CD8-positive, alpha-beta memory T cell (primary cell): ENCODE results near the gene PADI1. TPM values are rescaled to one million over a fixed set of nuclear protein-coding genes. Genes with fewer than 3 reads are reported as not detected.

Source experiments
- CTCF ChIA-PET: fragments of 350-600 bp; sonication (Branson Sonifier 250); formaldehyde crosslinking; loops from one replicate; lab custom pipeline; 2021; ENCODE audit warnings: antibody characterized with exemption; lab: Charles Lee
- POLR2A ChIA-PET: fragments of 350-600 bp; sonication (Branson Sonifier 250); formaldehyde crosslinking; loops from one replicate; lab custom pipeline; 2021; ENCODE audit warnings: antibody characterized with exemption; lab: Charles Lee
- DNase-seq, 5 donors: peaks; one replicate each; pipeline versions ENCODE4 v3.0.0 to v3.0.0-alpha.2; 2020 to 2022; ENCODE audit warnings: mixed read lengths in 1 of 5
- H3K27ac ChIP-seq: one replicate; pipeline ENCODE4 v1.7.0; 2013; ENCODE audit warnings: low read depth, mild to moderate bottlenecking, low read length, moderate library complexity
- H3K27me3 ChIP-seq: 2 replicates; pipeline ENCODE4 v1.7.0; 2013; ENCODE audit warnings: low read length, mild to moderate bottlenecking; ENCODE audit not compliant: insufficient read depth, poor library complexity, severe bottlenecking
- H3K36me3 ChIP-seq: 2 replicates; pipeline ENCODE4 v1.7.0; 2013; ENCODE audit warnings: mild to moderate bottlenecking, low read length, moderate library complexity; ENCODE audit not compliant: insufficient read depth
- H3K4me1 ChIP-seq: 2 replicates; pipeline ENCODE4 v1.7.0; 2013; ENCODE audit warnings: mild to moderate bottlenecking, low read length, moderate library complexity; ENCODE audit not compliant: insufficient read depth
- H3K4me3 ChIP-seq: 2 replicates; pipeline ENCODE4 v1.7.0; 2013; ENCODE audit warnings: mild to moderate bottlenecking, low read length
- H3K9me3 ChIP-seq: 2 replicates; pipeline ENCODE4 v1.7.0; 2013; ENCODE audit warnings: mild to moderate bottlenecking, low read length
- H3K27ac Mint-ChIP-seq, 8 donors: one replicate each; pipeline ENCODE4 v1.8.0; 2020 to 2021; ENCODE audit warnings: mixed read lengths in 8 of 8, mild to moderate bottlenecking in 6 of 8, inconsistent platforms in 3 of 8, moderate library complexity in 3 of 8
- H3K27me3 Mint-ChIP-seq, 2 donors: one replicate each; pipeline ENCODE4 v1.8.0; 2020 to 2021; ENCODE audit warnings: mixed read lengths in 2 of 2, mild to moderate bottlenecking in 1 of 2, moderate library complexity in 1 of 2
- H3K36me3 Mint-ChIP-seq, 3 donors: one replicate each; pipeline ENCODE4 v1.8.0; 2020 to 2021; ENCODE audit warnings: mixed read lengths in 3 of 3, inconsistent platforms in 1 of 3, mild to moderate bottlenecking in 1 of 3
- H3K4me1 Mint-ChIP-seq, 3 donors: one replicate each; pipeline ENCODE4 v1.8.0; 2020 to 2021; ENCODE audit warnings: mixed read lengths in 3 of 3, inconsistent platforms in 1 of 3, mild to moderate bottlenecking in 1 of 3
- H3K4me3 Mint-ChIP-seq, 7 donors: one replicate each; pipeline ENCODE4 v1.8.0; 2020 to 2021; ENCODE audit warnings: mixed read lengths in 7 of 7, mild to moderate bottlenecking in 6 of 7, moderate library complexity in 4 of 7, inconsistent platforms in 2 of 7
- H3K9me3 Mint-ChIP-seq, 5 donors: one replicate each; pipeline ENCODE4 v1.8.0; 2020 to 2022; ENCODE audit warnings: mixed read lengths in 5 of 5, mild to moderate bottlenecking in 3 of 5, moderate library complexity in 2 of 5, inconsistent platforms in 1 of 5
- polyA plus RNA-seq: library from polyadenylated mRNA; unstranded; fragments of 300-500 nt; fragmentation: Illumina TruSeq; gene quantifications from one replicate; pipeline ENCODE4 v1.2.3, GENCODE V29; 2021
- total RNA-seq, 2 experiments: library from RNA; stranded (reverse); gene quantifications; one replicate each; pipeline ENCODE4 v1.2.3, GENCODE V29; 2021

The PADI1 gene
- total and polyA plus RNA-seq, 3 experiments from 2014 or later, result not detected

DNA sequence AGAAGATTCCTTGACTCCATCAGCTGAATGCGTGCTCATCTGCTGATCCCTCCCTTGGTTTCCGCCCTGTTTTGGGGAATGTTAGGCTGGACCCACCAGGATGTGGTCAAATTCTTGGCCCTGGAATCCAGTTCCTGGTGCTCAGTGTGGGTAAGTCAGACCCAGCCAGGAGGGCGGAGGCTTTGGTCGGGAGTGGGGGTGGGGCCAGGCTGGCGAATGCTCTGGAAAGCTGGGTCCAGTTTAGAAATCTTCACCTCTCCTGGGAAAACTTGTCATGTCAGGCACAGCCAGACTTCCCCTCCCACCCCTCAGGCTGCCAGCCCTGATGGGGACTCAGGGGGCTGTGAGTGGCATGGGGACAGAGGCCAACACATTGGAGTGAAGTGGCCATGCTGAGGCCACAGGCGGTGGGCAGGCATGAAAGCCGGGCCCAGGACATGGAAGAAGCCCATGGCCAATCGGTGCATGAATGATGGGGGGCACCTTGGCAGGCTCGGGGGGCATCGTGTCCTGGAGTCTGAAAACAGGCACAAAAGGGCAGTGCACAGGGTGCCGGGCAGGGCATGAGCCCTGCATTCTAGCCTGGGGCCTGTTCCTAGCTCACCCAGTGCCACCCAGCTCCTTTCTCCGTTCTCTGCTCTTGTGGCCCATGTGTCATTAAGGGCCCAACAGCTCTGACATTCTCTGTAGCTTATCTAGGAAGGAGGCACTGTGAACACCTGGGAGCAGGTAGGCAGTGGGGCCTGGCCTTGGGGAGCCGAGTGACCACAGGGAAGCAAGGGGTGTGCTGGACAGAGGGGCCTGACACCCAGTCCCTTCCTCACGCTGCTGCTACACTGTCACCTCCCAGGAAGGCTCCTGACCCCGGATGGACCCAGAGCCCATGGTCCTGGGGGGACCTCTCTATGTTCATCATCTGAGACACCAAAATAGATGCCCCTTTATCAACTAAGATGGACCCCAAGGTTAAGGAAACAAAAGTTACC is 14.6 kb upstream of the PADI1 start:
- H3K27ac ChIP-seq, result no peak overlapping the region
- H3K4me3 ChIP-seq, result no peak overlapping the region
- Mint-ChIP-seq H3K27me3 (peaks cover 1 to 15% of the 10 kb centered on the region in 2 donors), H3K27ac (no peak overlapping the region), H3K9me3 (peaks cover 0 to 10% (median 7%) of the 10 kb centered on the region in 5 donors), H3K4me1 (peaks cover 0 to 16% (median 0%) of the 10 kb centered on the region in 3 donors), H3K4me3 (no peak overlapping the region), H3K36me3 (peaks cover 0 to 4% (median 3%) of the 10 kb centered on the region in 3 donors)
- ChIA-PET CTCF (no interaction called here), POLR2A (no interaction called here)
- no peaks in the 10 kb centered on the region for H3K27me3 ChIP-seq
- no peaks in the 10 kb centered on the region for H3K9me3 ChIP-seq
- peaks cover 21% of the 10 kb centered on the region for H3K4me1 ChIP-seq
- no peak for DNase-seq
- no peaks in the 10 kb centered on the region for H3K36me3 ChIP-seq

- Mint-ChIP-seq H3K4me3 (no peak overlapping the region), H3K9me3 (peaks cover 0 to 10% (median 7%) of the 10 kb centered on the region in 5 donors), H3K27ac (no peak overlapping the region), H3K27me3 (peaks cover 1 to 21% of the 10 kb centered on the region in 2 donors), H3K36me3 (peaks cover 0 to 4% (median 3%) of the 10 kb centered on the region in 3 donors), H3K4me1 (peaks cover 0 to 3% (median 0%) of the 10 kb centered on the region in 3 donors)
- no peaks in the 10 kb centered on the region for H3K36me3 ChIP-seq
- H3K27me3 ChIP-seq, result no peaks in the 10 kb centered on the region
- no peak for DNase-seq
- CTCF ChIA-PET, result no interaction called here
- H3K9me3 ChIP-seq, result no peaks in the 10 kb centered on the region
- POLR2A ChIA-PET, result no interaction called here
- peaks cover 5% of the 10 kb centered on the region for H3K4me1 ChIP-seq
- no peak overlapping the region for H3K27ac ChIP-seq
- H3K4me3 ChIP-seq, result no peak overlapping the region
Observed at GRCh38 chr1:17191990-17192242, 13.0 kb upstream of the PADI1 start.

- no peak overlapping the region for H3K27ac Mint-ChIP-seq
- H3K9me3 Mint-ChIP-seq, result peaks cover 0 to 10% (median 7%) of the 10 kb centered on the region in 5 donors
- no peaks in the 10 kb centered on the region for H3K27me3 ChIP-seq
- peaks cover 0 to 2% (median 0%) of the 10 kb centered on the region in 3 donors for H3K4me1 Mint-ChIP-seq
- H3K4me1 ChIP-seq, result no peaks in the 10 kb centered on the region
- H3K36me3 Mint-ChIP-seq, result peaks cover 0 to 4% (median 3%) of the 10 kb centered on the region in 3 donors
- no peak for DNase-seq
- H3K9me3 ChIP-seq, result no peaks in the 10 kb centered on the region
- H3K36me3 ChIP-seq, result no peaks in the 10 kb centered on the region
- no peak overlapping the region for H3K4me3 Mint-ChIP-seq
- H3K4me3 ChIP-seq, result no peak overlapping the region
- ChIA-PET CTCF (no interaction called here), POLR2A (no interaction called here)
- peaks cover 3 to 28% of the 10 kb centered on the region in 2 donors for H3K27me3 Mint-ChIP-seq
- H3K27ac ChIP-seq, result no peak overlapping the region
Observed at GRCh38 chr1:17192394-17193221, 12.3 kb upstream of the PADI1 start.

DNA sequence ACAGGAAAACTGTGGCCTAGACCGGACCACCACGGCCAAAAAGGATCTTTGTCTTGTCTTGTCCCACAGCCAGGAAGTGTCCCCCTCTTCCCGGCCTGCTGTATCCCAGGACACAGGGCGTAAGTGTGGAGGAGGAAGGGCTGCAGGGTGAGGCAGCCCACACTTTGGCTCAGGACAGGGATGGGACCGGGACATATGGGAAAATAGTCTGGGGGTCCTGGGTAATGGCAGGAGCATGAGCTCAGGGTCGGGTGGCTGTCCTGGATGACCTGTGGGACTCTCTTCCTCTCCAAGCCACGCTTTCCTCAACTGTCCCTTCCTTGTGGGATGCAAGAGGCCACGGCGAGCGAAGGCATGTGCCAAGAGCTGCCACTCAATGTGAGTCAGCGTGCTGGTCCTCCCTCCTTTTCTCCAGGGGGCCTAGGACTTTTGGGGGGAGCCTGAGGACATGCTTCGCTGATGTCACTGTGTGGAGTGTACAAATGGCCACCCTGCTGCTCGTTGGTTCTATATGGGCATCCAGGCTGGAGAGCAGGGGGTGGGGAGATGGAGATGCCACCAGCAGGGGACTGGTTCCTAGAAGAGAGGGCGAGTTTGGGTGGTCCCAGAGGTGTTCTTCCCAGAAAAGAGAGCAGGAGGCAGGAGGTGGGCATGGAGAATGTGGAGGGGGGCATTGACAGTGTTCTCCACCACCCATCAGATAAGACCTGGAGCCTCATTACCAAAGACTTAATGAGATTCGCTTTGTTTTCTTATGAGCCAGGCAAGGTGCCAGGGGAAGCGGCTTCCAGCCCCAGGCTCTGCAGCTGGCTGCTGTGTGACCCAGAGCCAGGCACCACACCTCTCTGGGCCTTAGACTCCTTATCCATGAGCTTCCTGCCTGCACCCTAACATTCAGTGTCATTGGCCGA is 11.5 kb upstream of the PADI1 start:
- CTCF ChIA-PET, result no interaction called here
- Histone ChIP-seq H3K36me3 (no peaks in the 10 kb centered on the region), H3K4me1 (no peaks in the 10 kb centered on the region), H3K9me3 (no peaks in the 10 kb centered on the region), H3K27me3 (no peaks in the 10 kb centered on the region), H3K4me3 (no peak overlapping the region), H3K27ac (no peak overlapping the region)
- Mint-ChIP-seq H3K27me3 (peaks cover 3 to 29% of the 10 kb centered on the region in 2 donors), H3K4me3 (no peak overlapping the region), H3K4me1 (peaks cover 0 to 2% (median 0%) of the 10 kb centered on the region in 3 donors), H3K9me3 (peaks cover 0 to 5% (median 2%) of the 10 kb centered on the region in 5 donors), H3K36me3 (peaks cover 0 to 3% (median under 1%) of the 10 kb centered on the region in 3 donors), H3K27ac (no peak overlapping the region)
- no peak for DNase-seq
- POLR2A ChIA-PET, result no interaction called here

- Mint-ChIP-seq H3K4me3 (no peak overlapping the region), H3K4me1 (peaks cover 0 to 2% (median 0%) of the 10 kb centered on the region in 3 donors), H3K27me3 (peaks cover 3 to 29% of the 10 kb centered on the region in 2 donors), H3K36me3 (peaks cover 0 to 3% (median 0%) of the 10 kb centered on the region in 3 donors), H3K9me3 (peaks cover 0 to under 1% (median 0%) of the 10 kb centered on the region in 5 donors), H3K27ac (no peak overlapping the region)
- Histone ChIP-seq H3K4me1 (no peaks in the 10 kb centered on the region), H3K27ac (no peak overlapping the region), H3K36me3 (no peaks in the 10 kb centered on the region), H3K9me3 (no peaks in the 10 kb centered on the region), H3K4me3 (no peak overlapping the region), H3K27me3 (no peaks in the 10 kb centered on the region)
- ChIA-PET POLR2A (no interaction called here), CTCF (no interaction called here)
- no peak for DNase-seq
Observed at GRCh38 chr1:17194133-17194475, 10.8 kb upstream of the PADI1 start.

- Mint-ChIP-seq H3K4me3 (no peak overlapping the region), H3K4me1 (peaks cover 0 to 2% (median 0%) of the 10 kb centered on the region in 3 donors), H3K27ac (no peak overlapping the region), H3K27me3 (peaks cover 3 to 29% of the 10 kb centered on the region in 2 donors), H3K9me3 (no peaks in the 10 kb centered on the region), H3K36me3 (peaks cover 0 to 3% (median 0%) of the 10 kb centered on the region in 3 donors)
- no peaks in the 10 kb centered on the region for H3K36me3 ChIP-seq
- no peaks in the 10 kb centered on the region for H3K4me1 ChIP-seq
- POLR2A ChIA-PET, result interaction anchor here (0.7 kb wide), 1 partner anchor 482 kb away, joined by 3 read pairs; no protein-coding TSS in a partner anchor
- no peak for DNase-seq
- H3K27me3 ChIP-seq, result no peaks in the 10 kb centered on the region
- CTCF ChIA-PET, result no interaction called here
- no peak overlapping the region for H3K4me3 ChIP-seq
- no peaks in the 10 kb centered on the region for H3K9me3 ChIP-seq
- H3K27ac ChIP-seq, result no peak overlapping the region
Observed at GRCh38 chr1:17194615-17195528, 10.1 kb upstream of the PADI1 start.

DNA sequence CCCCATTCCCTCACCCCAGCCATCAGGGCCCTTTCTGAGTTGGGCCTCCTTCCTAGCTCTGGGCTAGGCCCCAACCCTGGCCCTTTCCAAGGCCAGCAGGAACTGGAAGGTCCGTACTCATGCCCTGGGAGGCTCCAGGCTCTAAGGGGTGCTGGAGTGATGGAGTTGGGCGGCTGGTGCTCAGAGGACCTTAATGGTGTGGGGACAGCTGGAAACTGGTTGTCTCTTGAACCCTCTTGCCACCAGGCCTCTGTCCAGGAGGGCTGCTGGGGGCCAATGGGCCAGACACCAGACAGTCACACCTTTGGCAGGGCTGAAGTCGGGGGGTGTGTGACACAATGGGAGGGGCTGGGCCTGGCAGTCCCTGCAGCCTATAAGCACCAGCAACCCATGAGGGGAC is 9.2 kb upstream of the PADI1 start:
- CTCF ChIA-PET, result interaction anchor here (0.6 kb wide), 1 partner anchor 10 kb away, joined by 3 read pairs; no protein-coding TSS in a partner anchor
- no peaks in the 10 kb centered on the region for H3K9me3 Mint-ChIP-seq
- H3K27me3 Mint-ChIP-seq, result peaks cover 3 to 29% of the 10 kb centered on the region in 2 donors
- H3K36me3 ChIP-seq, result no peaks in the 10 kb centered on the region
- no peaks in the 10 kb centered on the region for H3K4me1 ChIP-seq
- peaks cover under 1 to 3% (median 2%) of the 10 kb centered on the region in 3 donors for H3K4me1 Mint-ChIP-seq
- H3K36me3 Mint-ChIP-seq, result peaks cover 0 to 3% (median 0%) of the 10 kb centered on the region in 3 donors
- no peaks in the 10 kb centered on the region for H3K27me3 ChIP-seq
- POLR2A ChIA-PET, result no interaction called here
- H3K9me3 ChIP-seq, result no peaks in the 10 kb centered on the region
- no peak overlapping the region for H3K4me3 ChIP-seq
- H3K27ac ChIP-seq, result no peak overlapping the region
- H3K27ac Mint-ChIP-seq, result no peak overlapping the region
- no peak overlapping the region for H3K4me3 Mint-ChIP-seq
- DNase-seq, result no peak
